Vagina (tissue), 2 donors: Measurements from ENCODE around the gene TMC1.

Experiments
- POLR2A ChIP-seq, 2 donors: fragments of 450-650 bp; IDR thresholded peaks; one replicate each; pipeline ENCODE4 v1.6.1; 2017; ENCODE audit warnings: antibody characterized with exemption in 2 of 2, mild to moderate bottlenecking in 2 of 2, moderate library complexity in 2 of 2
- POLR2AphosphoS5 ChIP-seq, 2 donors: sonication (generic); formaldehyde crosslinking; IDR thresholded peaks; one replicate each; pipeline ENCODE4 v1.9.0; 2017; ENCODE audit warnings: antibody characterized with exemption in 2 of 2, mild to moderate bottlenecking in 2 of 2, low read depth in 1 of 2; ENCODE audit not compliant: insufficient read depth in 1 of 2
- TF ChIP-seq, protein P1 (sequence below), 3 experiments: fragments of 450-650 bp in 2 of 3; fragments of 200-600 bp in 1 of 3; sonication (generic) in 1 of 3; IDR thresholded peaks; one replicate each; pipeline ENCODE4 v1.5.1; 2017 to 2019; ENCODE audit warnings: antibody characterized with exemption in 3 of 3, mild to moderate bottlenecking in 2 of 3, moderate library complexity in 2 of 3

GRCh38 chr9:72872718-72873117, 351.3 kb downstream of the TMC1 start:
- TF ChIP-seq, protein P1, sequence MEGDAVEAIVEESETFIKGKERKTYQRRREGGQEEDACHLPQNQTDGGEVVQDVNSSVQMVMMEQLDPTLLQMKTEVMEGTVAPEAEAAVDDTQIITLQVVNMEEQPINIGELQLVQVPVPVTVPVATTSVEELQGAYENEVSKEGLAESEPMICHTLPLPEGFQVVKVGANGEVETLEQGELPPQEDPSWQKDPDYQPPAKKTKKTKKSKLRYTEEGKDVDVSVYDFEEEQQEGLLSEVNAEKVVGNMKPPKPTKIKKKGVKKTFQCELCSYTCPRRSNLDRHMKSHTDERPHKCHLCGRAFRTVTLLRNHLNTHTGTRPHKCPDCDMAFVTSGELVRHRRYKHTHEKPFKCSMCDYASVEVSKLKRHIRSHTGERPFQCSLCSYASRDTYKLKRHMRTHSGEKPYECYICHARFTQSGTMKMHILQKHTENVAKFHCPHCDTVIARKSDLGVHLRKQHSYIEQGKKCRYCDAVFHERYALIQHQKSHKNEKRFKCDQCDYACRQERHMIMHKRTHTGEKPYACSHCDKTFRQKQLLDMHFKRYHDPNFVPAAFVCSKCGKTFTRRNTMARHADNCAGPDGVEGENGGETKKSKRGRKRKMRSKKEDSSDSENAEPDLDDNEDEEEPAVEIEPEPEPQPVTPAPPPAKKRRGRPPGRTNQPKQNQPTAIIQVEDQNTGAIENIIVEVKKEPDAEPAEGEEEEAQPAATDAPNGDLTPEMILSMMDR (IDR thresholded peaks at IDR 0.05): no peak
- TF ChIP-seq POLR2A (IDR thresholded peaks at IDR 0.05): no peak
- no peak for TF ChIP-seq POLR2AphosphoS5 (IDR thresholded peaks at IDR 0.05; ENCODE audit: insufficient read depth in 1 of 2, low read depth in 1 of 2)
